ENCODE data around the gene C1QL1.

Gene C1QL1

GRCh38 chr17:44968225-44969143 is at the start of gene C1QL1:
TSS of gene C1QL1 (minus strand) at chr17:44968303. CDS start at chr17:44968048, 255 bp downstream.
- peak within 1 kb of the TSS; percentile 45 for H3K4me3 ChIP-seq (ENCODE audit: low read length)
- TF ChIP-seq, protein P1, sequence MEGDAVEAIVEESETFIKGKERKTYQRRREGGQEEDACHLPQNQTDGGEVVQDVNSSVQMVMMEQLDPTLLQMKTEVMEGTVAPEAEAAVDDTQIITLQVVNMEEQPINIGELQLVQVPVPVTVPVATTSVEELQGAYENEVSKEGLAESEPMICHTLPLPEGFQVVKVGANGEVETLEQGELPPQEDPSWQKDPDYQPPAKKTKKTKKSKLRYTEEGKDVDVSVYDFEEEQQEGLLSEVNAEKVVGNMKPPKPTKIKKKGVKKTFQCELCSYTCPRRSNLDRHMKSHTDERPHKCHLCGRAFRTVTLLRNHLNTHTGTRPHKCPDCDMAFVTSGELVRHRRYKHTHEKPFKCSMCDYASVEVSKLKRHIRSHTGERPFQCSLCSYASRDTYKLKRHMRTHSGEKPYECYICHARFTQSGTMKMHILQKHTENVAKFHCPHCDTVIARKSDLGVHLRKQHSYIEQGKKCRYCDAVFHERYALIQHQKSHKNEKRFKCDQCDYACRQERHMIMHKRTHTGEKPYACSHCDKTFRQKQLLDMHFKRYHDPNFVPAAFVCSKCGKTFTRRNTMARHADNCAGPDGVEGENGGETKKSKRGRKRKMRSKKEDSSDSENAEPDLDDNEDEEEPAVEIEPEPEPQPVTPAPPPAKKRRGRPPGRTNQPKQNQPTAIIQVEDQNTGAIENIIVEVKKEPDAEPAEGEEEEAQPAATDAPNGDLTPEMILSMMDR (IDR thresholded peaks at IDR 0.05; ENCODE audit: insufficient read depth, low read depth, low read length, missing control alignments) = no peak

GRCh38 chr17:45016823-45017222 is 48.7 kb upstream of the C1QL1 start:
- peak; percentile 56 for DNase-seq (ENCODE audit: low read depth)
- no peak overlapping the region for H3K4me3 ChIP-seq (ENCODE audit: low read length)
- TF ChIP-seq, protein P1 (IDR thresholded peaks at IDR 0.05; ENCODE audit: insufficient read depth, low read depth, low read length, missing control alignments) = peak; percentile 48

More at GRCh38 chr17:44968225-44969143, at the start of gene C1QL1:
- peak; percentile 92 for DNase-seq (ENCODE audit: low read depth)

DNA sequence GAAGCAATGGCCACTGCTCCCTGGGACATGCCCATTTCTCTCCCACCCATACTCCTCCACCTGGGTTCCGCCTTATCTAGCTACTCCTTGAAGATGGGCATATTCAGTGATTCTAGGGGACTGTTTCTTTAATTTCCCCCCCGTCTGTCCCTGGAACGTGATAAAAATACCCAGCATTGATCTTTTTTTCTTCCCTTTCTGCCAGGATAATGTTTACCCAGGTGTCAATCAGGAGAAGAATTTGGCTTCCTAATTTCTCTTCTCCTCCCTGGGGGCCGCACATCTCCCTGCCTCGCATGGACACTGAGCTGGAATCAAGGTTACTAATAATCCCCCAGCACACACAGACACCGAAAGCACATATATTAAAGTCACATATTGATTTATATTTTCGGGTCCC is 48.1 kb upstream of the C1QL1 start:
- DNase-seq (ENCODE audit: low read depth) = no peak
- TF ChIP-seq, protein P1 (IDR thresholded peaks at IDR 0.05; ENCODE audit: insufficient read depth, low read depth, low read length, missing control alignments) = no peak
- no peak overlapping the region for H3K4me3 ChIP-seq (ENCODE audit: low read length)

- no peak for DNase-seq (ENCODE audit: low read depth)
- TF ChIP-seq, protein P1 (IDR thresholded peaks at IDR 0.05; ENCODE audit: insufficient read depth, low read depth, low read length, missing control alignments) = no peak
- H3K4me3 ChIP-seq (ENCODE audit: low read length) = no peak overlapping the region
Observed at GRCh38 chr17:45013021-45013997, 45.2 kb upstream of the C1QL1 start.

DNA sequence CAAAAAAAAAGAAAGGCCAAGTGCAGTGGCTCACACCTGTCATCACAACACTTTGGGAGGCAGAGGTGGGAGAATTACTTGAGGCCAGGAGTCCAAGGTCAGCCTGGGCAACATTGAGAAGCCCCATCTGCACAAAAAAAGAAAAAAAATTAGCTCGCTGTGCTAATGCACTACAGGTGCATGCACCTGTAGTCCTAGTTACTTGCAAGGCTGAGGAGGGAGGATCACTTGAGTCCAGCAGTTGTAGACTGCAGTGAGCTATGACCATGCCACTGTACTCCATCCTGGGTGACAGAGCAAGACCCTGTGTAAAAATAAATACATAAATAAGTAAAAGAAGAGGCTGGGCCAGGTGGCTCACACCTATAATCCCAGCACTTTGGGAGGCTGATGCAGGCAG is 43.7 kb upstream of the C1QL1 start:
- TF ChIP-seq, protein P1 (IDR thresholded peaks at IDR 0.05; ENCODE audit: insufficient read depth, low read depth, low read length, missing control alignments) = no peak
- no peak for DNase-seq (ENCODE audit: low read depth)
- no peak overlapping the region for H3K4me3 ChIP-seq (ENCODE audit: low read length)

- TF ChIP-seq, protein P1 (IDR thresholded peaks at IDR 0.05; ENCODE audit: insufficient read depth, low read depth, low read length, missing control alignments) = no peak
Observed at GRCh38 chr17:45009676-45010467, 41.8 kb upstream of the C1QL1 start.

More at GRCh38 chr17:45009676-45010467, 41.8 kb upstream of the C1QL1 start:
- H3K4me3 ChIP-seq (ENCODE audit: low read length) = no peak overlapping the region
- no peak for DNase-seq (ENCODE audit: low read depth)

Measured in epithelial cell of esophagus (primary cell).